ENCODE data around the gene AK2.

GRCh38 chr1:32985226-32985625, 51.5 kb downstream of the AK2 start:
- TF ChIP-seq CTCF (IDR thresholded peaks at IDR 0.05; ENCODE audit: insufficient read depth, low read depth, low read length) (no peak), EZH2 (IDR thresholded peaks at IDR 0.05; ENCODE audit: insufficient read depth, low read length) (no peak)

Data from astrocyte (in vitro differentiated cells and primary cell).